Memory B cell (primary cell): ENCODE data around the gene CHEK2.
"Not testable (repeated sequence)": the region's sequence is repeated elsewhere in the genome, so short reads cannot be mapped to it uniquely, and the experiment has no call there.

Experiments used
- ATAC-seq: fragments of 150-1000 bp; cut with Tn5 transposase; 2 replicates; pipeline ENCODE4 v1.10.0; 2021; ENCODE audit warnings: low read depth, mild to moderate bottlenecking, moderate library complexity
- DNase-seq, 2 donors: peaks; one replicate each; pipeline ENCODE4 v3.0.0; 2022; ENCODE audit warnings: low spot score in 2 of 2
- H3K27ac Mint-ChIP-seq: one replicate; pipeline ENCODE4 v1.8.0; 2022; ENCODE audit warnings: mild to moderate bottlenecking, moderate library complexity, mixed read lengths
- H3K27me3 Mint-ChIP-seq: one replicate; pipeline ENCODE4 v1.8.0; 2022; ENCODE audit warnings: mixed read lengths
- H3K36me3 Mint-ChIP-seq: one replicate; pipeline ENCODE4 v1.8.0; 2022; ENCODE audit warnings: mild to moderate bottlenecking, mixed read lengths
- H3K4me1 Mint-ChIP-seq: one replicate; pipeline ENCODE4 v1.8.0; 2022; ENCODE audit warnings: mixed read lengths
- H3K4me3 Mint-ChIP-seq: one replicate; pipeline ENCODE4 v1.8.0; 2022; ENCODE audit warnings: mild to moderate bottlenecking, moderate library complexity, mixed read lengths
- H3K9me3 Mint-ChIP-seq: one replicate; pipeline ENCODE4 v1.8.0; 2022; ENCODE audit warnings: mixed read lengths

The CHEK2 gene

GRCh38 chr22:28766628-28767027 lies 25.0 kb upstream of the CHEK2 start:
- H3K9me3 Mint-ChIP-seq, result no peaks in the 10 kb centered on the region
- ATAC-seq (no peak), DNase-seq (no peak)
- H3K4me3 Mint-ChIP-seq, result no peak overlapping the region
- H3K27me3 Mint-ChIP-seq, result no peaks in the 10 kb centered on the region
- no peak overlapping the region for H3K27ac Mint-ChIP-seq
- no peaks in the 10 kb centered on the region for H3K4me1 Mint-ChIP-seq
- no peaks in the 10 kb centered on the region for H3K36me3 Mint-ChIP-seq

- DNase-seq, H3K36me3 Mint-ChIP-seq, H3K27me3 Mint-ChIP-seq, H3K9me3 Mint-ChIP-seq, H3K4me3 Mint-ChIP-seq, ATAC-seq, H3K27ac Mint-ChIP-seq: not testable (repeated sequence)
- H3K4me1 Mint-ChIP-seq, result peaks cover 15% of the 10 kb centered on the region
Measured at GRCh38 chr22:28762000-28762399, 20.4 kb upstream of the CHEK2 start.

GRCh38 chr22:28761449-28761755 lies 19.8 kb upstream of the CHEK2 start:
- no peak overlapping the region for H3K27ac Mint-ChIP-seq
- no peaks in the 10 kb centered on the region for H3K9me3 Mint-ChIP-seq
- H3K4me3 Mint-ChIP-seq, result peak overlapping the region; percentile 46
- no peaks in the 10 kb centered on the region for H3K27me3 Mint-ChIP-seq
- H3K36me3 Mint-ChIP-seq, result peaks cover 5% of the 10 kb centered on the region
- no peak for ATAC-seq
- no peak for DNase-seq
- peaks cover 15% of the 10 kb centered on the region for H3K4me1 Mint-ChIP-seq

GRCh38 chr22:28759861-28760560 lies 18.4 kb upstream of the CHEK2 start:
- DNase-seq, result no peak
- H3K9me3 Mint-ChIP-seq, result no peaks in the 10 kb centered on the region
- H3K27me3 Mint-ChIP-seq, result no peaks in the 10 kb centered on the region
- H3K4me3 Mint-ChIP-seq, result peak overlapping the region; percentile 76
- peak overlapping the region; percentile 88 for H3K27ac Mint-ChIP-seq
- peak; percentile 50 for ATAC-seq
- peaks cover 10% of the 10 kb centered on the region for H3K36me3 Mint-ChIP-seq
- peaks cover 15% of the 10 kb centered on the region for H3K4me1 Mint-ChIP-seq

- not testable (repeated sequence) for H3K27ac Mint-ChIP-seq, H3K9me3 Mint-ChIP-seq, H3K27me3 Mint-ChIP-seq, H3K4me3 Mint-ChIP-seq, ATAC-seq, DNase-seq, H3K4me1 Mint-ChIP-seq
- peaks cover 12% of the 10 kb centered on the region for H3K36me3 Mint-ChIP-seq
Measured at GRCh38 chr22:28754512-28754911, 12.9 kb upstream of the CHEK2 start.

GRCh38 chr22:28750471-28750881 lies 8.9 kb upstream of the CHEK2 start:
- Mint-ChIP-seq H3K27me3 (no peaks in the 10 kb centered on the region), H3K27ac (no peak overlapping the region), H3K9me3 (no peaks in the 10 kb centered on the region), H3K4me3 (no peak overlapping the region), H3K36me3 (peaks cover 16% of the 10 kb centered on the region), H3K4me1 (peaks cover 4% of the 10 kb centered on the region)
- ATAC-seq, result no peak
- DNase-seq, result no peak

GRCh38 chr22:28743852-28744251 lies 2.2 kb upstream of the CHEK2 start:
- Mint-ChIP-seq H3K4me3 (no peak overlapping the region), H3K27ac (no peak overlapping the region)

GRCh38 chr22:28742562-28742962 lies 942 bp upstream of the CHEK2 start:
- DNase-seq (no peak), ATAC-seq (no peak)
- Mint-ChIP-seq H3K4me3 (peak overlapping the region; percentile 87), H3K36me3 (peaks cover 6% of the 10 kb centered on the region), H3K4me1 (peaks cover 16% of the 10 kb centered on the region), H3K27me3 (no peaks in the 10 kb centered on the region), H3K27ac (peak overlapping the region; percentile 85), H3K9me3 (no peaks in the 10 kb centered on the region)

More at GRCh38 chr22:28743852-28744251, 2.2 kb upstream of the CHEK2 start:
- no peaks in the 10 kb centered on the region for H3K9me3 Mint-ChIP-seq
- DNase-seq (no peak), ATAC-seq (no peak)
- peaks cover 16% of the 10 kb centered on the region for H3K4me1 Mint-ChIP-seq
- peaks cover 9% of the 10 kb centered on the region for H3K36me3 Mint-ChIP-seq
- no peaks in the 10 kb centered on the region for H3K27me3 Mint-ChIP-seq

GRCh38 chr22:28741200-28741784 lies 328 bp downstream of the CHEK2 start:
- ATAC-seq (no peak), DNase-seq (no peak)
- peak overlapping the region; percentile 87 for H3K4me3 Mint-ChIP-seq
- H3K27me3 Mint-ChIP-seq, result no peaks in the 10 kb centered on the region
- H3K36me3 Mint-ChIP-seq, result peaks cover 6% of the 10 kb centered on the region
- no peaks in the 10 kb centered on the region for H3K9me3 Mint-ChIP-seq
- H3K4me1 Mint-ChIP-seq, result peaks cover 16% of the 10 kb centered on the region
- H3K27ac Mint-ChIP-seq, result peak overlapping the region; percentile 85

- H3K27ac Mint-ChIP-seq, H3K4me3 Mint-ChIP-seq, H3K27me3 Mint-ChIP-seq, DNase-seq, H3K36me3 Mint-ChIP-seq, H3K9me3 Mint-ChIP-seq, ATAC-seq: not testable (repeated sequence)
- H3K4me1 Mint-ChIP-seq, result peaks cover 16% of the 10 kb centered on the region
Measured at GRCh38 chr22:28738876-28739275, 2.7 kb downstream of the CHEK2 start.

GRCh38 chr22:28737701-28738100 lies 3.9 kb downstream of the CHEK2 start:
- peaks cover 6% of the 10 kb centered on the region for H3K36me3 Mint-ChIP-seq
- no peaks in the 10 kb centered on the region for H3K9me3 Mint-ChIP-seq
- H3K4me1 Mint-ChIP-seq, result peaks cover 10% of the 10 kb centered on the region
- H3K27ac Mint-ChIP-seq, result no peak overlapping the region
- no peak overlapping the region for H3K4me3 Mint-ChIP-seq
- ATAC-seq (no peak), DNase-seq (no peak)
- no peaks in the 10 kb centered on the region for H3K27me3 Mint-ChIP-seq

- Mint-ChIP-seq H3K9me3 (no peaks in the 10 kb centered on the region), H3K27ac (no peak overlapping the region), H3K4me3 (no peak overlapping the region), H3K36me3 (peaks cover 7% of the 10 kb centered on the region), H3K4me1 (peaks cover 5% of the 10 kb centered on the region), H3K27me3 (no peaks in the 10 kb centered on the region)
- DNase-seq (no peak), ATAC-seq (no peak)
Measured at GRCh38 chr22:28736301-28737155, 5.1 kb downstream of the CHEK2 start.

GRCh38 chr22:28734393-28734792 lies 7.2 kb downstream of the CHEK2 start:
- H3K4me3 Mint-ChIP-seq, result no peak overlapping the region
- H3K27ac Mint-ChIP-seq, result peak overlapping the region; percentile 62
- no peak for ATAC-seq
- H3K4me1 Mint-ChIP-seq, result peaks cover 2% of the 10 kb centered on the region
- H3K36me3 Mint-ChIP-seq, result peaks cover 12% of the 10 kb centered on the region
- no peaks in the 10 kb centered on the region for H3K27me3 Mint-ChIP-seq
- DNase-seq, result no peak
- no peaks in the 10 kb centered on the region for H3K9me3 Mint-ChIP-seq

GRCh38 chr22:28730179-28730578 lies 11.4 kb downstream of the CHEK2 start:
- Mint-ChIP-seq H3K9me3 (no peaks in the 10 kb centered on the region), H3K27me3 (no peaks in the 10 kb centered on the region), H3K36me3 (peaks cover 18% of the 10 kb centered on the region), H3K4me3 (no peak overlapping the region), H3K27ac (peak overlapping the region; percentile 17), H3K4me1 (peaks cover 2% of the 10 kb centered on the region)
- DNase-seq (no peak), ATAC-seq (no peak)
